Stimulated activated CD8-positive, alpha-beta memory T cell treated with anti-CD3 and anti-CD28 coated beads, Interleukin-4, amount 100 ng/mL, for 24 hours (primary cell): Measurements from ENCODE around the gene PPP2R5B.

Source experiments
- DNase-seq: peaks from one replicate; pipeline ENCODE4 v3.0.0-alpha.2; 2020; ENCODE audit warnings: low read depth

The PPP2R5B gene

DNA sequence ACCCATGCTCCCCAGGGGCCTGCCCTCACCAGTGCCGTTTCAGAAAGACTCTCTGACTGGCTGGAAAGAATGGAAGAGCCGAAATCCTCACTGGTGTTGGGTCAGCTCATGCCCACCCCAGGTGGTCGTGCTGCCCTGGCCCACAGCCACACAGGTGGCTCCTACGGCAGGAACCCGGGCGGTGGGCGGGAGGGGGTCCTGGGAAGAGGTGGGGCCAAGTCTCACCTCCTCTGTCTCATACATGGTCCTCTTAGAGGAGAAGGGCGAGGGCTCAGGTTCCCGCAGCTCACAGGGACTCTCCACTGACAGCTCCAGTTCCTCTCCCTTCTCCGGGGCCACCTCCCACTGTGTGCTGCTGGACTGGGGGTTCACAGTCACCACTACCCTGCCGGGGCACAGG lies 15.7 kb upstream of the PPP2R5B start:
- no peak for DNase-seq

DNA sequence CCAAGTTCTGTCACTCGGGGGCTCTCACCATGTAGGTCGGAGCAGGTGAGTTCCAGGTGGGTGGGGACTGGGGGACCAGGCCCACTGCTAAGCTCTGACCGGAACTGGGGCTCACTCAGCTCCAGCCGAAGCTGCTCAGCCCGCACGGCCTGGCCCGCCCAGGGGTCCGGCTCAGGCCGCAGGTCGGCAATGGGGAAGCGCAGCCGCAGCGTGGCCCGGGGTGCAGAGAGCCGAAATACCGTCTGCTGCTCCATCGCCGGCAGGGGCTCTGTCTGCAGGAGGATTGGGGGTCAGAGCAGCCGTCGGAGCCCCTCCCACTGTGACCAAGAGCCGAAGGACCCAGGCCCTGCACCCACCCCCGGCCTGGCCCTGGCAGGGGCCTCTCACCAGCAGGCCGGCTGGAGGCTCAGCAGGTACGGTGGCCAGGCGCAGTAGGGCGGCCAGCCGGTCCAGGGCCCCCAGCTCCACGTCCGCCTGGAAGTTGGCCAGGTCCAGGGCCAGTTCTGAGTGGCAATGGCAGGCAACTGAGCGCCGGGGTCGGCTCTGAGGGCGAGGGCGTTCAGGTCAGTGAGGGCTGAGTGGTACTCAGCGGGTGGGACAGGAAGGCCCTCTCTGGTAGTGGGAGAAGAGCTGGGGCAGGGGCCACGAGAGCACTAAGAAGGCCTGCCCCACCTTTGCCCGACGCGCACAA lies 14.7 kb upstream of the PPP2R5B start:
- no peak for DNase-seq

DNA sequence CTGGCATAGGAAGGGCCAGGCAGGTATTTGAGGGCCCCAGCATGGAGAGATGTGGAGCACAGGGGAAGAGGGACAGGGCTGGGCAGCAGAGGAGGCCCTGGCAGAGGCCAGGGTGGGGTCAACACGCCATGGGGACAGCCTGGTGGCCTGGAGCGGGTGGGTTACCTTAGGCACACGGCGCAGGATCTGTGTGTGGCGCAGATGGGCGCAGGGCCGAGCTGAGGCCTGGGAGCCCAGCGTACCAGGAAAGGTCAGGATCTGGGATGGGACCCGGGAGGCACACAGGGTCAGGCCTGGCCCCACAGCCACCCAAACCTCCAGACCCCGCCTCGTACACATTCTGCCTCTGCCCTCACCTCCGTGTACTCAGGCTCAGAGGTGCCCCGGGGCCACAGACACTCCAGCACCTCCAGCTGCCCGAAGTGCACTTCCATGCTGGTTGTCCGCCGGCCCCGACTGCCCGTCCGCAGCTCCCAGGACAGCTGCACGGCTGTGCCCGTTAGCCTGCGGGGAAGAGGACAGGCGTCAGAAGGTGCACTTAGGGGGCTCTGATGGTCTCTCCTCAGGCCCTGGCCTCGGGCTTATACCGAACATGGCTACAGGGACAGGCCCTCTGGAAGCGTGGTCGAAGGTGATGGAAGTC lies 13.9 kb upstream of the PPP2R5B start:
- no peak for DNase-seq

DNA sequence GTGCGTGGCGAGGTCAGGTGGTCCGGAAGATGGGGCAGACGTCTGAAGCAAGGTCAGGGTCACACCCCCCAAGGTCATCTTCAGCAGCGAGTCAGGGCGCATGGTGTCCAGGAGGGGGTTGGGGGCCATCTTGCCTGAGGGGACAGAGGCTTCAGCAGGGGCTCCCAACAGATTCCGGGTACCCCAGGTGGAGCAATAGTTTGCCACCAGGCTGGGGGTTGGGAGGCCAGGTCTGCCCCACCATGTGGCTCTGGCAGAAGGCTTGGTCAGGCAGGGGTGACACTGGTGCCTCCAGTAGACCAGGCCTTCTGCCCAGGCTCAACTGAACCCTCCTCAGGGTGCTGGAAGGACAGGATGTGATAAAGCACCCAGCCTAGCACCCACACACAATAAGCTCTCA lies 13.3 kb upstream of the PPP2R5B start:
- no peak for DNase-seq

DNA sequence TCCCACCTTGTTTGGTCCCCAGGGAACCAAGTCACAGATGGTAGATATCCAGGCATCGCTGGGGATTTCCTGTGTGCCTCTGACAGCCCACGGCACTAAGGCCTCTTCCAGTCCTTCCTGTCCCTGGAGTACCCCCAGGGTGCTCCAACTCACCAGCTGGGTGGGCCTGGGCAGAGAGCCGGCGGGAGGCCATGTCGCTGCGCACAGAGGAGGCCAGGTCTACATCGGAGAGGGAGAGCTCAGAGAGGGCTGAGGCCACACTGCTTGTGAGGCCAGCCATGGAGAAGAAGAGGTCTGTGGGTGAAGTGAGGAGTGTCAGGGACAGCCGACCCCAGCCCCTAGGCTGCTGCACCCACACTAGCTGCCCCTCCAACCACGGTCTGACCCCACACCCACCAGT lies 12.8 kb upstream of the PPP2R5B start:
- no peak for DNase-seq

DNA sequence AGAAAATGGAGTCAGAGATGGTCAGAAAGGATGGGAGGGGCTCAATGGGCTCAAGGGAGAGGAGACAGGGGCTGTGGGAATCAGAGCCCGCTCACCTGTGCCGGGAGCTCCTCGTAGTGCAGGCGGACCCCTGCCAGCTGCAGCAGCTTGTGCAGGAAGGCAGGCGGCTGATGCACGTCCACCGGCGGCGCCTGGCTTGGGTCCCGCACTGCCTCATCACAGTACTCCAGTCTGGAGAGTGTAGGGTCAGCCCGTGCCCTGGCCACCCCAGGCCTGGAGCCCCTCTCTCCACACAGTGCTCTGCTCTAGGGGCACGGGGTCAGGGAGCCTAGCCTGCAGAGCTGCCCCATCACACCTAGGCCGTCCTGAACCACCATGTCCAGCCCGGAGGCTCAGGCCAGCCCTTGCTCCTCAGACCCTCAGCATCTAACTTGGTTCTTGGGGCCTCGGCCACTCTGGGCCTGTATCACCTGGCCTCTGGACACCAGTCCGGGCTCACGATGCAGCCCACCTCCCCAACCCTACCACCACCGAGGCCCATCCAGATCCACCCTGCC lies 11.2 kb upstream of the PPP2R5B start:
- DNase-seq, result no peak

DNA sequence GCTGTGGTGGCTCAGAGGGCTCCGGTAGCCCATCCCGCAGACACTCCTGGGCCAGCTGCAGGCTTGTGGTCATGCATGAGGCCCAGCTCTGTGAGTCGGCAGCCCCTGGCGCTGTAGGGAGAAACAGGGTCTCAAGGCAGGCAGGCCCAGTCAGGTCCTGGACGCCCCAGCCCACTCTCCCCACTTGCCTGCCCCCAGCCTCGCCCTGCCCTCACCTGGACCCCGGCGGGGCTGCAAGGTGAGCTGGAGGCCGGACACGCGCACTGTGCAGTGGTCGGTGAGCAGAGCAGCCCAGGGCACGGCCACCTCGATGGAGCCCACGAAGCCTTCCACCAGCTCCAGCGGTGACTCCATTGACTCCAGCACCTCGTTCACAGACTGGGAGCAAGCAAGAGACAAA lies 10.4 kb upstream of the PPP2R5B start:
- DNase-seq, result no peak

DNA sequence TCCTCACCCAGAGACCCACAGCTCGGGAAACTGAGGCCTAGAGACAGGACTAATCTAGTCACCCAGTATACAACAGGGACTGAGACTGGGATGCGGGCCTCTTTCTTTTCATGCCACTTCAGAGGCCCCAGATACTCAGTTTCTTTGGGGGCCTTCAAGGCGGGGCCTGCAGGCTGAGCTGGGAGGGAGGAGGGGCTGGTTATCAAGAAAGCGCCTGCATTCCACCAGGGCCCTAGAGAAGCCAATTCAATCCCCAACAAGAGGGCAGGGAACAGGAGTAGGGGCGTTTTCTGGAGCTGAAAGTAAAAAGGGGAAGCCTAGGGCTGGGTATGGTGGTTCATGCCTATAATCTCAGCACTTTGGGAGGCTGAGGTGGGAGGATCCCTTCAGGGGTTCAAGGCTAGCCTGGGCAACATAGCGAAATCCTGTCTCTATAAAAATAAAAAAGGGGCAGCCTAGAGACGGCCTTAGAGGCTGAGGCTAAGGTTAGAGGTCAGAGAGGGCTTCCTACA lies 9.1 kb upstream of the PPP2R5B start:
- DNase-seq, result no peak

DNA sequence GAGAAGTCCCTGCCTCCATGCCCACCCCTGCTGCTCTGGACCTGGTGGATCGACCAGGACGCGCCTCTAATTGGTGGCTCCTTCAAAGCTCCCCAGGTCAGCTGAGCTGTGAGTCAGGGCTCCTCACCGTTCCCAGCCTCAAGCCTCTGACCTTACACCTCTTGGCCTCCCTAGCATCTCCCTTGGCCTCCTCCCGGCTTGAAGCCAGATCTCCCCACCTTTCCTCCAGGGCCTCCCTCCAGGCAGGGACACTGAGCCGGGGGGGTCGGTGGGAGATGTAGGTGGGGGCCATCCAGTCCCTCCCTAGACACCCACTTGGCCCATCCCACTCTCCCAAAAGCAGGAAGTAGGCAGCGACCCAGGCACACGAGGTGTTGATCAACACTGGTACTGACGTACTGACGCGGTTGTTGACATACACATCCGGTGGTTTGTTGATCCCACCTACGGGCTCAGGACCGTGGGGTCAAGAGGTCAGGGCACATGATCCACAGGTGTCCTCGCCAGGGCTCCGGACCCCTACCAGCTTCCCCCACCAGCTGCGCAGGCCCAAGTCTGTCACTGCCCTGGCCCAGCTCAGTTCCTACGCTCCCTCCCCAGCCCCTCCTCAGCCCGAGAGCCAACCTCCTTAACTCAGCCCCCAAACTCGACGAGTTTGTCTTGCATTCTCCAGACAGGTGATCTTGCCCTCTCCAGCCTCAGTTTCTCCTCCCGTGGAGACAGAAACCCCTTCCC lies 8.3 kb upstream of the PPP2R5B start:
- DNase-seq, result peak; percentile 19

DNA sequence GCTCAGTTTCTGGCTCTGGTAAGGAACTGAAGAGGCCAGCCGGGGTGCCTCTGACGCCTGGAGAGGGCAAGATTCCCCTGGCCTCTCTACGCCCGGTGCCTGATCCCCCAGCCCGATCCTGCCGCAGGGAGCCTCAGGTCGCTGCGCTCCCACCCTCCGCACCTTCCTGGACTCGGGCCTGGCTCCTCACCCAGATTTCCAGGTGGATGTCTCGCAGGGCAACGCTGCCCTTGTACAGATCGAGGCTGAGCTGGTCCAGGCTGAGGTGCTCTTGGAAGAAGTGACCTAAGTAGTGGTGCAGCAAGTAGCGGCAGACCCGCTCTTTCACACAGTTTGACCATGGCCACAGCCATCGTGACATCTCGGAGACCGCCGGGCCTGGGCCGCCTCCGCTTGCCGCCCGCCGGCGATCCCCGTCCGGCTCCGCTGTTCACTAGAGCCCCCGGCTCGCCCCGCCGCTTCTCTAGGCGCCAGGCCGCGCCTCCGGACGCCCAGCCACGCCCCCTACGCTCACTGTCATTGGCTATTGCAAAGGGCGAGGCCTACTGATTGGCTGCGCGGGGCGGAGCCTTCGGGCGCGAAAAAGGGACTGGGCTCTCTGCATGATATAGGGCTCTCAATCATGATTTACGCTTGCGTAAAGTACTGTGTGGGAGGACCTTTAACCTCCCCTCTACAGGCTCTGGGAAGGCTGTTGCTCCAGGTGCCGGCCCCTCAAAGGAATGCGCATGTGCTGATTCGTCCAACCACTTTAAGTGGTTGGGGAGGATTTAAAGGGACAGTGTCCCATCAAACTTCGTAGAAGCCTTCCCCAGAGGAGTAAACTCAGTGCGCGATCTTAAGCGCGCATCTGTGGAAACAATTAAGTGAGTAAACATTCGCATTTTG lies 7.5 kb upstream of the PPP2R5B start, which contains the start of gene ATG2A:
TSS of gene ATG2A (minus strand) at position 435 of the 888 bp plus-strand sequence. CDS start at position 361, 74 bp downstream.
- DNase-seq, result peak; percentile 98

DNA sequence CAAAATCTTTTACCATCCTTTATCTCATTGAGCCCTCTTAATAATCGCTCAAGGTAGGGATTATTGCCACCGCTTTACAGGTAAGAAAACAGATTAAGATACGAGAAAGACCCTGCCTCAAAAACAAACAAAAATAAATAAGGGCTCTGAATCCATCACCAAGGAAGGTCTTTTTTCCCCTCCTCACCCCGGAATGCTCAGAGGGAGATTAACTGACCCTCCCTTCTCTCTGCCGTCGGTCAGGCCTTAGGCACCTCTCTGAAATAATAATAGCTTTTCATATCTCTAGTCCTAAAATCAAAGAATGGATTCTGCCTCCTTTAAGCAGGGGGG lies 6.9 kb upstream of the PPP2R5B start:
- DNase-seq, result no peak

DNA sequence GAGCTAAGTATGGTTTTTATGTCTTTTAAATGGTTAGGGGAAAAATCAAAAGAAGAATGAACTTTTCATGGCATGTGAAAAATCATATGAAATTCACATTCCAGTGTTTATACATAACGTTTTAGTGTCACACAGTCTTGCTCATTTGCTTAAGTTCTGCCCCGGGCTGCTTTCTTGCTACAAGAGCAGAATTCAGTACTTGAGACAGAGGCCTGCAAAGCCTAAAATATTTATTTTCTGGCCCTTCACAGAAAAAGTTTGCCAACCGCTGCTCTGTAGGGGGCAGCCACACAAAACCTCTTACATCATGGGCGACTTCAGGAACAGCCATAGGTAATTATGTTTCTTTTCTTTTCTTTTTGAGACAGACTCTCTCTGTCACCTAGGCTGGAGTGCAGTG lies 6.5 kb upstream of the PPP2R5B start:
- no peak for DNase-seq

DNA sequence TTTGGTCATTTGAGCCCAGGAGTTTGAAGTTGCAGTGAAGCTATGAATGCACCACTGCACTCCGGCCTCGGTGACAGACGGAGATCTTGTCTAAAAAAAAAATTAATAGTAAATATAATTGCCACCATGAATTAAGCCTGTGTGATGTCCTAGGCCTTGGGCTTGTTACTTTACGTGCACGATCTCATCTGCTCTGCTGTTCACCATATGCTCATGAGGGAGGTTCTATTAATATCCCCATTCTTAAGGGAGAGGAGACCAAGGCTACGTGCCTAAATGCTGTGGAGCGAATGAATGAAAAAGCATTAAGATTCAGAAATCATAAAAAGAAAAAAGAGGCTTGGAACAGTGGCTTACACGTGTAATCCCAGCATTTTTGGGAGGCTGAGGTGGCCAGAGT lies 4.9 kb upstream of the PPP2R5B start:
- no peak for DNase-seq

DNA sequence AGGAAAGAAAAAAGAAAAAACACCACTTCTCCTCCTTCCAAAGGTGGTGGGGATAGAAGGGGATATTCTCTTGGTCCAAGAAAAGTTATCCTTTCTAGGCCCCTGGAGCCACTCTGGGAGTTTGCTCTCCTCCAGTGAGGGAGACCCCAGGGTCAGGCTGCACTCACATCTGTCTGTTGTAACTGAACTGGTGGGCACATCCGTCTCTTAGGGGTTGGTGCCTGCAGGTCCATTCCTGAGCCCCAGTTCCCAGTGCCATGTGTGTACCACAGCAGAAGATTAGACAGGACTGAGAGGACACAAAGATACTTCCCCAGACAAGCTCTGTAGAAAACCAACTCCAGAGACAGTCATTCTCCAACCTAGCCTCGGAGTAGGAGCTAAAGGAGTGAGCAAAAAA lies 4.4 kb upstream of the PPP2R5B start:
- no peak for DNase-seq

DNA sequence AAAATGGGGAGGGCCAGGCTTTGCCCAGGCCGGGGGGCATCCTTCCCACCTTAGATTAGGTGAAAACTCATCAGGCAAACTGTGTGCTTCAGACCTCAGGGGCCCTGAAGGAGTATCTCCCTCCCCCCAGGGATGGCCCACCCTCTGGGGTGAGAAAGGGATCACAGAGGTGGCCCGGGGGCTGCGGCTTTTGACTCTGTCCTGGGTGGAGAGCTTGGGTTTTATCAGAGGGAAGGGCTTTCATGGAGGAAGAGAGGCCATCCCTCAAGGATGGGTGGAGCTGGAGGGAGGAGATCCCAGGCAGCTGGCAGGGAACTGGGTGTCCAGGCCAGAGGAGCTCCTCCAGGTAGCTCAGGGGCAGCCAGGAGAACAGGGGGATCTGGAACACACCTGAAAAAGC lies 3.1 kb upstream of the PPP2R5B start:
- no peak for DNase-seq

DNA sequence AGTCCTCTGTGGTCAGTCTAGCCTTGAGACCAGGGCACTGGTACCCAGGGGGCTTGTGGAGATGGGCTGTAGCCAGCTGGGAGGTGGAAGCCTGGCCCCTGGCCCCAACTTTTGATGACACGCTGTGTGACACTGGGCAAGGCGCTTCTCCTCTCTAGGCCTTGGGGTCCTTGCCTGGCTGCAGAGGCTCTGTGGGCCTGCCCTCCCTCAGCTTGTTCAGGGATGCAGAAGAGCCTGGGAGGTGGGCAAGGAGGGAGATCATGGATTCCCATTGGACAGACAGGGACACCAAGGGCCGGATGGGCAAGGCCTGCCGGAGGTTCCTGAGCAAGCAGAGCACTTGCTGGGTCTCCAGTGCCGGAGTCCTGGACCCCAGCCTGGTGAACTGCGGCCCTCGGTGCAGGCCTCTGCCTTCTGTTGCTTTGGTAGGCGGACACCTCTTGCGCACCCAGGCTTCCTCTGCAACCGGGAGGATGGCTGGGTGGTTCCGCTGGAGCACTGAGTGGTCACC lies 1.3 kb upstream of the PPP2R5B start:
- DNase-seq, result no peak

DNA sequence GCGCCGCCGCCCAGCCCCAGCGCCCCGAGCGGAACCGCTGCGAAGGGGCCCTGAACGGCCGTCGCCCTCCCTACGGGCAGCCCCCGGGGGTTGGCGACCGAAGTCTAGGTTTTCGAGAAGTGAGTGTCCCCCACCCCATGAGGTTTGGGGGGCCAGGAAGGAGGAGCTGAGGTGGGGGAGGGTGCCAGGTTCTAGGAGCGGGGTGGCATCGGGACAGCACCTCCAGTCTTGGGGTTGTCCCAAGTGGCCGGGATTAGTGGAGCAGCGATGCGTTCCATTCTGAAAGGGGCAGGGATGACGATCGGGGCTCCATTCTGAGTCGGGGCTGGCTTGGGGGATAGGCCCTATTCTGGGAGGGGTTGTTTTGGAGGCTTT lies 408 bp downstream of the PPP2R5B start:
- no peak for DNase-seq

DNA sequence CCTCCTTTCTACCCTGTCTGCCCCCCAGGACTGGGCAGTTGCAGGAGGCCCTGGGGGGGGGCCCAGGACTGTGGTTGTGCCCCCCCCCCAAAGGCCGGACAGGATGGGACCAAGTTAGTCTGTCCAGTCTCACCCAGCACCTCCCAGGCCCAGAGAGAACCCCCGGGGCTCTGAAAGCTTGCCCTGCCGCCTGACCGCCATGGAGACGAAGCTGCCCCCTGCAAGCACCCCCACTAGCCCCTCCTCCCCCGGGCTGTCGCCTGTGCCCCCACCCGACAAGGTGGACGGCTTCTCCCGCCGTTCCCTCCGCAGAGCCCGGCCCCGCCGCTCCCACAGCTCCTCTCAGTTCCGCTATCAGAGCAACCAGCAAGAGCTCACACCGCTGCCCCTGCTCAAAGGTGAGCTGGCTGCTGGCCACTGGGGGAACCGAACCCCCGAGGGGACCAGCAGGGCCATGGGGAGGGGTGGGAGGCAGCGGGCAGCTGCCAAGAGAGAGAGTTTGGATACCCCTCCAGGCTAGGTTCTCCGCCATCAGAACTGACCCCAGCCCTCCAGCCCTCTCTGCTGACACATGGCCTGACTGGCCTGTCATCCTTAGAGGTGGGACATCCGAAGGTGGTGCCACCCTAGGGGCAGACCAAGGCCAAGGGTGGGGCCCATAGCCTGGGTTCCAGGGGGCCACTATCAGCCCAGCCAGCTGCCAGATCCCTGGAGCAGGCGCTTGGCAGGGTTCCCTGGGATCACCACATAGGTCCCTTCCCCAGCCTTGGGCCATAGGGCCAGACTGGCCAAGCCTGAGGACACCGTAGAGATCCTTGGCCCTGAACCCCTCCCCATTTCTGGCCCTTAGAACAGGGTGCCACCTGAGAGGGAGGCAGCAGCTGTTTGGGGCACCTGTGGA lies 1.3 kb downstream of the PPP2R5B start:
- no peak for DNase-seq

DNA sequence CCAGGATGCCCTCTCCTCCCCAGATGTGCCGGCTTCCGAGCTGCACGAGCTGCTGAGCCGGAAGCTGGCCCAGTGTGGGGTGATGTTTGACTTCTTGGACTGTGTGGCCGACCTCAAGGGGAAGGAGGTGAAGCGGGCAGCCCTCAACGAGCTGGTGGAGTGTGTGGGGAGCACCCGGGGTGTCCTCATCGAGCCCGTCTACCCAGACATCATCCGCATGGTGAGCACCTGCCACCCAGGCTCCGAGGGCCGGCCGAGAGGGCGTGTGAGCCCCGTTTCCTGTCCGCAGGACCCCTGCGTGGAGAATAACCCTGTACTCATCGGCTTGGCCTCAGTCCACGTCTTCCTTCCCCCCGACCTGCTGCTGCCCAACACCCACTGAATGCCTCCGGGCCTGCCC lies 2.2 kb downstream of the PPP2R5B start:
- no peak for DNase-seq

DNA sequence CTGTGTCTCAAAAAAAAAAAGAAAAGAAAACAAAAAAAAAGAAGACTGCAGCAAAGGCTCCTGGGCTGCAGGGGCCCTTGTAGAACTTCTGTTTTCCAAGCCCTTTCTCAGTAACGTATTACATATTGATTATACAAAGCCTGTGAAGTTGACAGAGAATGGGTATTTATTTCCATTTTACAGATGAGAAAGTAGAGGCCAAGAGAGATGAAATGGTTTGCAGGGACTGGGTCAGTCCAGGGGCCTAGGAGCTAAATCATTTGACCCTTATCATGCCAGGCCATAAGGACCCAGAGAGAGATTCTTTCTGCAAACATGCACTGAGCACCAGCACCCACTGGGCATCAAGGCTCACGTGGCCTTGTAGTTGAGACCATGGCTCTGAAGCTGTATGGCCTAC lies 4.5 kb downstream of the PPP2R5B start:
- no peak for DNase-seq

DNA sequence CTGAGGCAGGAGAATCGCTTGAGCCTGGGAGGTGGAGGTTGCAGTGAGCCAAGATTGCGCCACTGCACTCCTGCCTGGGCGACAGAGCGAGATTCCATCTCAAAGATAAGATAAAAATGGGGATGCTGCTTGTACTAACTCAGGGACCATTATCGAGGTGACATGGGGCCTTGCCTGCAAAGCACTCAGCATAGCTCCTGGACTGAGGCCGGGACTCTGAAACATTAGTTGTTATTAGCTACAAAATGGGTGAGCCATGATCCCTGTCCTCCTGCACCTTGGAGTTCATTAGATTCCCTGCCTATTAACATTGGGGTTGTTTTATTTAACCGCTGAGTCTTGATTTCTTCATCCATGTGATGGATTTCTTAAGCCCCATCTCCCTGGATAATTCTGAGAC lies 5.1 kb downstream of the PPP2R5B start:
- DNase-seq, result no peak
